MCF 10A (cell line): Measurements from ENCODE around the gene ZKSCAN8. TPM values are rescaled to one million over a fixed set of nuclear protein-coding genes. Genes with fewer than 3 reads are reported as not detected.

Experiments used
- BruUV-seq: library from RNA; stranded (reverse); fragments of 400-500 nt; replicated peaks from 2 replicates; lab custom pipeline; 2021; lab: Mats Ljungman, UMichigan
- CTCF ChIA-PET: fragments of 300-600 bp; sonication (Branson Sonifier 250); formaldehyde crosslinking; extraction: SDS; loops from one replicate; lab custom pipeline; 2021; ENCODE audit warnings: antibody characterized with exemption, inconsistent platforms; lab: Yijun Ruan, JAX
- POLR2A ChIA-PET: fragments of 300-600, 350-650 bp; sonication (Branson Sonifier 250); formaldehyde crosslinking; extraction: SDS; loops from one replicate; lab custom pipeline; 2020; ENCODE audit warnings: antibody characterized with exemption, inconsistent platforms; lab: Yijun Ruan, JAX
- DNase-seq: peaks from one replicate; pipeline ENCODE4 v3.0.0-alpha.2; 2018; ENCODE audit not compliant: unreplicated experiment
- H3K27ac Mint-ChIP-seq: one replicate; pipeline ENCODE4 v1.8.0; 2022; ENCODE audit warnings: mild to moderate bottlenecking, low read depth, mixed read lengths; ENCODE audit not compliant: unreplicated experiment
- H3K27me3 Mint-ChIP-seq: one replicate; pipeline ENCODE4 v1.8.0; 2022; ENCODE audit warnings: mixed read lengths; ENCODE audit not compliant: insufficient read depth, unreplicated experiment
- H3K36me3 Mint-ChIP-seq: one replicate; pipeline ENCODE4 v1.8.0; 2022; ENCODE audit warnings: mild to moderate bottlenecking, moderate library complexity, mixed read lengths; ENCODE audit not compliant: insufficient read depth, unreplicated experiment
- H3K4me1 Mint-ChIP-seq: one replicate; pipeline ENCODE4 v1.8.0; 2022; ENCODE audit warnings: mixed read lengths; ENCODE audit not compliant: insufficient read depth, unreplicated experiment
- H3K4me3 Mint-ChIP-seq: one replicate; pipeline ENCODE4 v1.8.0; 2022; ENCODE audit warnings: mild to moderate bottlenecking, moderate library complexity, mixed read lengths; ENCODE audit not compliant: unreplicated experiment
- H3K9me3 Mint-ChIP-seq: one replicate; pipeline ENCODE4 v1.8.0; 2022; ENCODE audit warnings: mixed read lengths; ENCODE audit not compliant: unreplicated experiment
- intact Hi-C: fragments of 100-400 bp; cut with micrococcal nuclease; formaldehyde crosslinking; loops from 2 replicates; pipeline ENCODE4 v1.14.1; 2022
- total RNA-seq: library from RNA; stranded (reverse); gene quantifications from 2 replicates; pipeline ENCODE4 v1.2.3, GENCODE V29; 2022
- TF ChIP-seq, protein P1 (sequence below): fragments of 200-600 bp; IDR thresholded peaks from one replicate; pipeline ENCODE4 v1.8.0; 2022; ENCODE audit warnings: antibody characterized with exemption, mild to moderate bottlenecking; ENCODE audit not compliant: unreplicated experiment

The ZKSCAN8 gene
- total RNA-seq, 1 experiment from 2014 or later = 27.9 TPM

DNA sequence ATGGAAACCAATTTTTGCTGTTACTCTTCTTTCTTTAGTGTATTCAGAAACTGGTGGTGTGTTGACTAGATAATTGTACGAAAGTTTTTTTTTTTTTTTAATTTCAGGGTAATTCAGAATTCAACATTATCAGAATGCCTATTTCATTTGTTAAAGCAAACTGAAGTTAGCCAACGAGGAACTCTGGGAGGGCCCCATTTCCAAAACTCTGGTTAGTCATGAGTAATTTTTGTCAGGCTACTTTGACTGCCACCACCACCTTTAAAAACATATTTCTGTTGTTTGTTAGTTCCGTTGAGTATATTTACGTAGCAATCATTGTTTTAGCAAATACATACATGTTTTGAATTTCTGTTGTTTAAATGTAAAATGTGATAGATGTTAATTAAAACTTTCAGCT is 763 bp downstream of the ZKSCAN8 start:
- Mint-ChIP-seq H3K36me3 (peaks cover 26% of the 10 kb centered on the region), H3K9me3 (no peaks in the 10 kb centered on the region), H3K27me3 (no peaks in the 10 kb centered on the region), H3K27ac (peak overlapping the region; percentile 88), H3K4me3 (peak overlapping the region; percentile 90), H3K4me1 (peaks cover 33% of the 10 kb centered on the region)
- BruUV-seq = no TSS peak
- intact Hi-C loops = loop anchor here (1.0 to 10.0 kb wide), 3 partner anchors 70 to 542 kb away; partner anchors contain the start of gene ZSCAN26
- TF ChIP-seq, protein P1, sequence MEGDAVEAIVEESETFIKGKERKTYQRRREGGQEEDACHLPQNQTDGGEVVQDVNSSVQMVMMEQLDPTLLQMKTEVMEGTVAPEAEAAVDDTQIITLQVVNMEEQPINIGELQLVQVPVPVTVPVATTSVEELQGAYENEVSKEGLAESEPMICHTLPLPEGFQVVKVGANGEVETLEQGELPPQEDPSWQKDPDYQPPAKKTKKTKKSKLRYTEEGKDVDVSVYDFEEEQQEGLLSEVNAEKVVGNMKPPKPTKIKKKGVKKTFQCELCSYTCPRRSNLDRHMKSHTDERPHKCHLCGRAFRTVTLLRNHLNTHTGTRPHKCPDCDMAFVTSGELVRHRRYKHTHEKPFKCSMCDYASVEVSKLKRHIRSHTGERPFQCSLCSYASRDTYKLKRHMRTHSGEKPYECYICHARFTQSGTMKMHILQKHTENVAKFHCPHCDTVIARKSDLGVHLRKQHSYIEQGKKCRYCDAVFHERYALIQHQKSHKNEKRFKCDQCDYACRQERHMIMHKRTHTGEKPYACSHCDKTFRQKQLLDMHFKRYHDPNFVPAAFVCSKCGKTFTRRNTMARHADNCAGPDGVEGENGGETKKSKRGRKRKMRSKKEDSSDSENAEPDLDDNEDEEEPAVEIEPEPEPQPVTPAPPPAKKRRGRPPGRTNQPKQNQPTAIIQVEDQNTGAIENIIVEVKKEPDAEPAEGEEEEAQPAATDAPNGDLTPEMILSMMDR = no peak
- POLR2A ChIA-PET = interaction anchor here (1.0 to 8.2 kb wide), 22 partner anchors 11 to 446 kb away, joined by 3 to 112 read pairs (median 16); partner anchors contain the start of genes ZKSCAN3, ZKSCAN4, ZNF165 and ZSCAN16
- CTCF ChIA-PET = interaction anchor here (0.6 to 1.6 kb wide), 5 partner anchors 9 to 213 kb away, joined by 3 to 8 read pairs (median 4); no protein-coding TSS in a partner anchor
- DNase-seq = no peak

DNA sequence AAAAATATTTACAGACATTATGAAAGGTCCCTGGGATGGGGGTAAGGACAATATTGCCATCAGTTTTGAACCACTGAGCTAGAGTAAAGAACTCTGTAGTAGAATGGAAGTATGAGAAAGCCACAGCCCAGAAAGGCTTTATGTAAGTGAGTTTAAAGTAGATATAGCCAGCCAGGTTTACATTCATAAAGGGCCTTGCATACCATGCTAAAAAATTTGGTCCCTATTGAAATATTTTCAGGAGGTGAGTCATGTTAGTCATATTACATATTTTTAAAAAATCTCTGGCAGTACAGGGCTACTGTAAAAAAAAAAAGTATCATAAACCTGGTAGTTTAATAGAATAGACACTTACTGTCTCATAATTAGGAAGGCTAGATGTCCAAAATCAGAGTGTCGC is 3.5 kb downstream of the ZKSCAN8 start:
- peaks cover 49% of the 10 kb centered on the region for H3K36me3 Mint-ChIP-seq
- ChIA-PET CTCF (interaction anchor here (0.5 to 0.7 kb wide), 4 partner anchors 12 to 216 kb away, joined by 3 to 6 read pairs (median 4); partner anchors contain the start of gene ZSCAN9), POLR2A (interaction anchor here (0.7 to 1.0 kb wide), 3 partner anchors 8 to 79 kb away, joined by 3 to 5 read pairs (median 5); no protein-coding TSS in a partner anchor)
- intact Hi-C loops = loop anchor here (10.0 kb wide), 1 partner anchor 540 kb away; no protein-coding TSS in a partner anchor
- BruUV-seq = no TSS peak
- H3K4me1 Mint-ChIP-seq = peaks cover 29% of the 10 kb centered on the region
- peak overlapping the region; percentile 21 for H3K27ac Mint-ChIP-seq
- DNase-seq = no peak
- no peak overlapping the region for H3K4me3 Mint-ChIP-seq
- TF ChIP-seq, protein P1 = no peak
- no peaks in the 10 kb centered on the region for H3K27me3 Mint-ChIP-seq
- H3K9me3 Mint-ChIP-seq = no peaks in the 10 kb centered on the region

DNA sequence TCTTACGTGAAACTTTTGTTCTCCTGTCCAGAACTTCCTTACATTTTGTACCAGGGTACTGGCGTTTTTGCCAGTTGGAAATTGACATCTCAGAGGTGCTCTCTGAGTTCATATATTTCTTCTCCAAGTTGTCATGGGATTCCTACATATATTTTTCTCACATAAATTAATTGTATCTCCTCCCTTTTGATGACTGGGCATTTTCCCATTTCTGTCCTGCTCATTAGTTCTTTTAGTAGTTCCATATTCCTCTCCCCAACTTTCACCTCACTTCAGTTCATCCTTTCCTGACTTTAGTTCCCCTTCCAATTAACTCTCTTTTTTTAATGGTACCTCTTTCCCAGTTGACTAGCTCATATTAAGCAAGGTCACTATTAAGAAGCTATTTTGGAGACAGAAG is 10.8 kb downstream of the ZKSCAN8 start:
- H3K4me3 Mint-ChIP-seq = no peak overlapping the region
- H3K27me3 Mint-ChIP-seq = no peaks in the 10 kb centered on the region
- POLR2A ChIA-PET = interaction anchor here (0.7 to 2.6 kb wide), 3 partner anchors 9 to 17 kb away, joined by 3 to 18 read pairs (median 3); partner anchors contain the start of gene ZKSCAN8
- no TSS peak for BruUV-seq
- H3K9me3 Mint-ChIP-seq = peaks cover 14% of the 10 kb centered on the region
- TF ChIP-seq, protein P1 = no peak
- no peak overlapping the region for H3K27ac Mint-ChIP-seq
- CTCF ChIA-PET = interaction anchor here (0.7 kb wide), 1 partner anchor 223 kb away, joined by 3 read pairs; no protein-coding TSS in a partner anchor
- H3K4me1 Mint-ChIP-seq = peaks cover 3% of the 10 kb centered on the region
- H3K36me3 Mint-ChIP-seq = peaks cover 95% of the 10 kb centered on the region
- no peak for DNase-seq
- intact Hi-C loops = no loop called here

DNA sequence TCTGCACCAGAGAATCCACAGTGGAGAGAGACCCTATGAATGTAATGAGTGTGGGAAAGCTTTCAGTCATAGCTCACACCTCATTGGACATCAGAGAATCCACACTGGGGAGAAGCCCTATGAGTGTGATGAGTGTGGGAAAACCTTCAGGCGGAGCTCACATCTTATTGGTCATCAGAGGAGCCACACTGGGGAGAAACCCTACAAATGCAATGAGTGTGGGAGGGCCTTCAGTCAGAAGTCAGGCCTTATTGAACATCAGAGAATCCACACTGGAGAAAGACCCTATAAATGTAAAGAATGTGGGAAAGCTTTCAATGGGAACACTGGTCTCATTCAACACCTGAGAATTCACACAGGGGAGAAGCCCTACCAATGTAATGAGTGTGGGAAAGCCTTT is 11.9 kb downstream of the ZKSCAN8 start:
- Mint-ChIP-seq H3K4me3 (no peak overlapping the region), H3K27me3 (no peaks in the 10 kb centered on the region), H3K36me3 (peaks cover 93% of the 10 kb centered on the region), H3K4me1 (no peaks in the 10 kb centered on the region), H3K27ac (no peak overlapping the region), H3K9me3 (peaks cover 14% of the 10 kb centered on the region)
- ChIA-PET POLR2A (interaction anchor here (1.3 to 2.6 kb wide), 2 partner anchors 9 to 11 kb away, joined by 3 to 18 read pairs; partner anchors contain the start of gene ZKSCAN8), CTCF (no interaction called here)
- intact Hi-C loops = no loop called here
- BruUV-seq = no TSS peak
- TF ChIP-seq, protein P1 = no peak
- DNase-seq = no peak
